Measurements from ENCODE around the gene RAPGEF3.

- TF ChIP-seq, protein P1, sequence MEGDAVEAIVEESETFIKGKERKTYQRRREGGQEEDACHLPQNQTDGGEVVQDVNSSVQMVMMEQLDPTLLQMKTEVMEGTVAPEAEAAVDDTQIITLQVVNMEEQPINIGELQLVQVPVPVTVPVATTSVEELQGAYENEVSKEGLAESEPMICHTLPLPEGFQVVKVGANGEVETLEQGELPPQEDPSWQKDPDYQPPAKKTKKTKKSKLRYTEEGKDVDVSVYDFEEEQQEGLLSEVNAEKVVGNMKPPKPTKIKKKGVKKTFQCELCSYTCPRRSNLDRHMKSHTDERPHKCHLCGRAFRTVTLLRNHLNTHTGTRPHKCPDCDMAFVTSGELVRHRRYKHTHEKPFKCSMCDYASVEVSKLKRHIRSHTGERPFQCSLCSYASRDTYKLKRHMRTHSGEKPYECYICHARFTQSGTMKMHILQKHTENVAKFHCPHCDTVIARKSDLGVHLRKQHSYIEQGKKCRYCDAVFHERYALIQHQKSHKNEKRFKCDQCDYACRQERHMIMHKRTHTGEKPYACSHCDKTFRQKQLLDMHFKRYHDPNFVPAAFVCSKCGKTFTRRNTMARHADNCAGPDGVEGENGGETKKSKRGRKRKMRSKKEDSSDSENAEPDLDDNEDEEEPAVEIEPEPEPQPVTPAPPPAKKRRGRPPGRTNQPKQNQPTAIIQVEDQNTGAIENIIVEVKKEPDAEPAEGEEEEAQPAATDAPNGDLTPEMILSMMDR (IDR thresholded peaks at IDR 0.05; ENCODE audit: insufficient read depth, low read length): no peak
- TF ChIP-seq GABPA (IDR thresholded peaks at IDR 0.05; ENCODE audit: low read depth): no peak
- no peak for TF ChIP-seq POLR2AphosphoS5 (IDR thresholded peaks at IDR 0.05; ENCODE audit: low read depth)
Observed at GRCh38 chr12:47739297-47739696, 19.4 kb downstream of the RAPGEF3 start.

Measured in HL-60 (cell line).